HepG2 (cell line): ENCODE results near the gene ZMYND10. TPM values are rescaled to one million over a fixed set of nuclear protein-coding genes. Genes with fewer than 3 reads are reported as not detected.

ENCODE experiments used
- BCL3 ChIP-seq: sonication (generic); formaldehyde crosslinking; IDR thresholded peaks from 2 replicates; pipeline ENCODE4 v1.5.1; 2020; ENCODE audit warnings: mild to moderate bottlenecking, missing genetic modification reagents, moderate library complexity
- BCL6 ChIP-seq: IDR thresholded peaks from 2 replicates; pipeline ENCODE4 v1.6.1; 2016; ENCODE audit warnings: missing genetic modification reagents, missing compliant biosample characterization
- FOXJ3 ChIP-seq: sonication (generic); formaldehyde crosslinking; IDR thresholded peaks from 2 replicates; pipeline ENCODE4 v1.4.0; 2020; ENCODE audit warnings: missing genetic modification reagents, mild to moderate bottlenecking, borderline replicate concordance
- HDAC2 ChIP-seq: sonication (generic); formaldehyde crosslinking; IDR thresholded peaks from 2 replicates; pipeline ENCODE4 v1.4.0; 2020; ENCODE audit warnings: missing genetic modification reagents
- KAT8 ChIP-seq: IDR thresholded peaks from 2 replicates; pipeline ENCODE4 v1.6.1; 2016; ENCODE audit warnings: missing genetic modification reagents, missing compliant biosample characterization
- PHF20 ChIP-seq: sonication (generic); formaldehyde crosslinking; IDR thresholded peaks from 2 replicates; pipeline ENCODE4 v1.5.0; 2020; ENCODE audit warnings: mild to moderate bottlenecking, missing genetic modification reagents
- RBFOX2 ChIP-seq: fragments of 200-400 bp; formaldehyde crosslinking; IDR thresholded peaks from 2 replicates; pipeline ENCODE4 v1.6.1; 2017; ENCODE audit warnings: low read depth, mild to moderate bottlenecking, low read length
- SETDB1 ChIP-seq: sonication (generic); formaldehyde crosslinking; IDR thresholded peaks from 2 replicates; pipeline ENCODE4 v1.5.1; 2020; ENCODE audit warnings: missing genetic modification reagents, mild to moderate bottlenecking, borderline replicate concordance
- SMAD1 ChIP-seq: sonication (generic); formaldehyde crosslinking; IDR thresholded peaks from 2 replicates; pipeline ENCODE4 v1.4.0; 2020; ENCODE audit warnings: missing genetic modification reagents, low read depth, mild to moderate bottlenecking, borderline replicate concordance
- SNAI1 ChIP-seq: sonication (generic); formaldehyde crosslinking; IDR thresholded peaks from 2 replicates; pipeline ENCODE4 v1.5.0; 2020; ENCODE audit warnings: mild to moderate bottlenecking, missing genetic modification reagents, borderline replicate concordance
- ZBTB10 ChIP-seq: sonication (generic); formaldehyde crosslinking; IDR thresholded peaks from 2 replicates; pipeline ENCODE4 v1.4.0; 2020; ENCODE audit warnings: missing genetic modification reagents, borderline replicate concordance
- ZBTB7B ChIP-seq: sonication (generic); formaldehyde crosslinking; IDR thresholded peaks from 2 replicates; pipeline ENCODE4 v1.4.0; 2020; ENCODE audit warnings: missing genetic modification reagents
- ZNF543 ChIP-seq: sonication (generic); formaldehyde crosslinking; IDR thresholded peaks from 2 replicates; pipeline ENCODE4 v1.4.0; 2020; ENCODE audit warnings: mild to moderate bottlenecking, missing genetic modification reagents
- ZNF740 ChIP-seq: sonication (generic); formaldehyde crosslinking; IDR thresholded peaks from 2 replicates; pipeline ENCODE4 v1.4.0; 2020; ENCODE audit warnings: missing genetic modification reagents
- ZNF770 ChIP-seq: sonication (generic); formaldehyde crosslinking; IDR thresholded peaks from 2 replicates; pipeline ENCODE4 v1.5.0; 2020; ENCODE audit warnings: mild to moderate bottlenecking, missing genetic modification reagents
- ZNF772 ChIP-seq: sonication (generic); formaldehyde crosslinking; IDR thresholded peaks from 2 replicates; pipeline ENCODE4 v1.5.0; 2020; ENCODE audit warnings: mild to moderate bottlenecking, missing genetic modification reagents
- ZSCAN9 ChIP-seq: IDR thresholded peaks from 2 replicates; pipeline ENCODE4 v1.6.1; 2016; ENCODE audit warnings: borderline replicate concordance
- polyA plus RNA-seq, 8 experiments: library from polyadenylated mRNA; depleted of rRNA in 3 of 8; stranded (reverse) in 7 of 8; unstranded in 1 of 8; fragments of >200 nt; fragmentation: Illumina TruSeq in 4 of 8; extraction: Trizol in 4 of 8; gene quantifications; 2 replicates each; pipeline versions ENCODE4 v1.2.1 to v1.2.3, GENCODE V29; 2011 to 2016; ENCODE audit warnings: low read depth in 4 of 8, missing spikeins in 1 of 8, mixed read lengths in 1 of 8; ENCODE audit not compliant: insufficient read depth in 1 of 8
- total RNA-seq, 5 experiments: library from RNA; depleted of rRNA; stranded (reverse); fragments of >200 nt; fragmentation: Illumina TruSeq; extraction: Trizol; gene quantifications; 2 replicates each; pipeline ENCODE4 v1.2.3, GENCODE V29; 2016; ENCODE audit warnings: low read depth in 1 of 5
- TF ChIP-seq, protein P1 (sequence below): sonication (generic); formaldehyde crosslinking; IDR thresholded peaks from 2 replicates; pipeline ENCODE4 v1.4.0; 2020; ENCODE audit warnings: low read depth, missing genetic modification reagents

The ZMYND10 gene
- total and polyA plus RNA-seq, 2 of the 13 experiments (the other 11 are each of a cell fraction or from before 2014, with no cell fraction given): 0.60 to 0.74 TPM

GRCh38 chr3:50321336-50322114, 24.0 kb downstream of the ZMYND10 start (continued):
- TF ChIP-seq HDAC2 (CRISPR knock-in tag): peak; percentile 43; the same call in 1 of the 2 replicates
- TF ChIP-seq ZNF543 (CRISPR knock-in tag): no peak
- 0 out of 2 replicates have a peak, but pooled peaks have one; percentile 30 for TF ChIP-seq SNAI1 (CRISPR knock-in tag)
- 0 out of 2 replicates have a peak, but pooled peaks have one; percentile 68 for TF ChIP-seq ZNF772
- TF ChIP-seq, protein P1, sequence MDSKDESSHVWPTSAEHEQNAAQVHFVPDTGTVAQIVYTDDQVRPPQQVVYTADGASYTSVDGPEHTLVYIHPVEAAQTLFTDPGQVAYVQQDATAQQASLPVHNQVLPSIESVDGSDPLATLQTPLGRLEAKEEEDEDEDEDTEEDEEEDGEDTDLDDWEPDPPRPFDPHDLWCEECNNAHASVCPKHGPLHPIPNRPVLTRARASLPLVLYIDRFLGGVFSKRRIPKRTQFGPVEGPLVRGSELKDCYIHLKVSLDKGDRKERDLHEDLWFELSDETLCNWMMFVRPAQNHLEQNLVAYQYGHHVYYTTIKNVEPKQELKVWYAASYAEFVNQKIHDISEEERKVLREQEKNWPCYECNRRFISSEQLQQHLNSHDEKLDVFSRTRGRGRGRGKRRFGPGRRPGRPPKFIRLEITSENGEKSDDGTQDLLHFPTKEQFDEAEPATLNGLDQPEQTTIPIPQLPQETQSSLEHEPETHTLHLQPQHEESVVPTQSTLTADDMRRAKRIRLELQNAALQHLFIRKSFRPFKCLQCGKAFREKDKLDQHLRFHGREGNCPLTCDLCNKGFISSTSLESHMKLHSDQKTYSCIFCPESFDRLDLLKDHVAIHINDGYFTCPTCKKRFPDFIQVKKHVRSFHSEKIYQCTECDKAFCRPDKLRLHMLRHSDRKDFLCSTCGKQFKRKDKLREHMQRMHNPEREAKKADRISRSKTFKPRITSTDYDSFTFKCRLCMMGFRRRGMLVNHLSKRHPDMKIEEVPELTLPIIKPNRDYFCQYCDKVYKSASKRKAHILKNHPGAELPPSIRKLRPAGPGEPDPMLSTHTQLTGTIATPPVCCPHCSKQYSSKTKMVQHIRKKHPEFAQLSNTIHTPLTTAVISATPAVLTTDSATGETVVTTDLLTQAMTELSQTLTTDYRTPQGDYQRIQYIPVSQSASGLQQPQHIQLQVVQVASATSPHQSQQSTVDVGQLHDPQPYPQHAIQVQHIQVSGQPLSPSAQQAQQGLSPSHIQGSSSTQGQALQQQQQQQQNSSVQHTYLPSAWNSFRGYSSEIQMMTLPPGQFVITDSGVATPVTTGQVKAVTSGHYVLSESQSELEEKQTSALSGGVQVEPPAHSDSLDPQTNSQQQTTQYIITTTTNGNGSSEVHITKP: peak; percentile 98
- peak; percentile 68 for TF ChIP-seq KAT8
- no peak for TF ChIP-seq SMAD1 (CRISPR knock-in tag)
- peak; percentile 96 for TF ChIP-seq ZBTB10 (CRISPR knock-in tag)
- TF ChIP-seq ZNF740 (CRISPR knock-in tag): peak; percentile 97
- peak; percentile 49; the same call in 1 of the 2 replicates for TF ChIP-seq BCL6
- no peak for TF ChIP-seq SETDB1 (CRISPR knock-in tag)
- peak; percentile 37; the same call in 1 of the 2 replicates for TF ChIP-seq ZNF770
- TF ChIP-seq ZSCAN9: peak; percentile 33; the same call in 1 of the 2 replicates
- TF ChIP-seq RBFOX2: peak; percentile 92
- peak; percentile 59; the same call in 1 of the 2 replicates for TF ChIP-seq FOXJ3 (CRISPR knock-in tag)
- TF ChIP-seq PHF20 (CRISPR knock-in tag): no peak; the same call in 1 of the 2 replicates
- 0 out of 2 replicates have a peak, but pooled peaks have one; percentile 49 for TF ChIP-seq BCL3 (CRISPR knock-in tag)
- TF ChIP-seq ZBTB7B (CRISPR knock-in tag): peak; percentile 73
